ENCODE measurements around the gene SCRT2.
"Not testable (repeated sequence)": the region's sequence is repeated elsewhere in the genome, so short reads cannot be mapped to it uniquely, and the experiment has no call there.

SCRT2 gene

DNA sequence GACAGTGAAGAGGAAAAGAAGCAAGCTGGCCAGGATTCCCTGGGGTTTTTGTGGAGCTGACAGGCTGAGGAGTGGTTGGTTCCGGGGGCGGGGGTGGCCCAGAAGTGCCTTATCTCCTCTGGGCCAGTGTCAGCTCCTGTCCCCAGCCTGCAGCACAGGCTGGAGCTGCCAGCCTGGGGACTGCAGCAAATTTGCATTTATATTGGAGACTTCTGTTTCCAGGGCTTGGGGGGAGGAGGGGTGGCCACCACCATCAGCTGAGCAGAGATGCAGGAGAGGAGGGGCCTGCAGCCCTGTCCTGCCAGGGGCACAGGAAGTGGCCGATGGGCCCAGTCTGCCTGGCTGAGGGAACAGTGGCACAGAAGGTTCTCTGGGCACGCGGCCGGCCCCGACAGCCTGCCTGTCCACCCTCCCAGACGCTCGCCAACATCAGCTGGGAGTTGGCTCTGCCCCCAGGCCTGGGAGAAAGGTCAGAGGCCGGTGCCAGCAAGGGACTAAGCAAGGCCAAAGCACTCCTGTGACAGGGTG, 24.3 kb upstream of the SCRT2 start:
- DNase-seq = no peak

DNA sequence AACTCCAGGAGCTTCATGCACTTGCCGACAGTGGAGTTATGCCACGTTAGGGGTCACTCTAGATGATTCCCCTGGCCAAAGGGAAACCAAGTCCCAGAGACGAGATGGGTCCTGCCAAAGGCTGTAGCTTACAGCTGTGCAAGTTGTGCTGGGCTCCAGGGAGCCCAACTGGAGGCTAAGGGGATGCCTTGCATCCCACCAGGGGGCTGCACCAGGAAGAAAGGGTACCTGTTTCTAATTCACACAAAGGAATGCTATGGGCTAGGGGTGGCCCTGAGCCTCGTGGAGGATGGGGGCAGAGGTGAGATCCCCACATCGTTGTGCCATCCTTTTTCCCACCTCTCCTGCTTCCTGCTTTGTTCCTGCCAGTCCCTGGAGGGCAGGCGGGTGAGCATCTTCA, 23.7 kb upstream of the SCRT2 start:
- no peak for DNase-seq

DNA sequence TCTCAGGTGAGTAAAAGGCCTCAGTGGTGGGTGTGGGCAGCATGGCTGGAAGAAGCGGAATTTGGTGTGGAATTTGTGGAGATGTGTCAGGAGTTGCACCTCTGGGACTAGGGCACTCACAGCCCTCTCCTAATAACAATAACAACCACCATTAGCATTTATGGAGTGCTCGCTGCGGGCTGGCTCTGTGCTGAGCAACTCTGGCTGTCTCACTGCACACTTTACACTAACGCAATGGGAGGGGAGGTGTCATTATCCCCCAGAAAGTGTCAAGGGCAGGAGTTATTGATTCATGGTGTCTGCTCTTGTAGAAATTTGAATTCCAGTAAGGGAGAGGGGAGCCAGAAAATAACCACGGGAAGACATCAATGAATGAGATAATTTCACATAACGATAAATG, 22.7 kb upstream of the SCRT2 start:
- no peak for DNase-seq

DNA sequence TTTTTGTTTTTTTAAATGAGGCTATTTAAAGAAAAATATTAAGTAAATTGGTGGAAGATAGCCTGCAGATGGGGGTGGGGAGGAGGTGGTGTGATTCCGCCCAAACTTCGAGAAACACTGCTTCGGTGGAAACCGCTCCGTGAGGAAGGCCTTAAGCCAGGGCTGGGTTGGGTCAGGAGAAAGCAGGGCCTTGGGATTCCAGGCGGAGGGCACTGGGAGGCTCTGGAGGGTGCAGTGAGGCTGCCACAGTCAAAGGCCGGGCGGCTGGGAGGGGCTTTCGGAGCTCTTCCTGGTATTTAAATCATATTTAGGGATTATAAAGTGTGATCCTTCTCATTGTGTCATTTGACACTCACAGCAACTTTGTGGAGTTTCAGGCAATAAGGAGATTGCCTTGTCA, 22.2 kb upstream of the SCRT2 start:
- DNase-seq = no peak

DNA sequence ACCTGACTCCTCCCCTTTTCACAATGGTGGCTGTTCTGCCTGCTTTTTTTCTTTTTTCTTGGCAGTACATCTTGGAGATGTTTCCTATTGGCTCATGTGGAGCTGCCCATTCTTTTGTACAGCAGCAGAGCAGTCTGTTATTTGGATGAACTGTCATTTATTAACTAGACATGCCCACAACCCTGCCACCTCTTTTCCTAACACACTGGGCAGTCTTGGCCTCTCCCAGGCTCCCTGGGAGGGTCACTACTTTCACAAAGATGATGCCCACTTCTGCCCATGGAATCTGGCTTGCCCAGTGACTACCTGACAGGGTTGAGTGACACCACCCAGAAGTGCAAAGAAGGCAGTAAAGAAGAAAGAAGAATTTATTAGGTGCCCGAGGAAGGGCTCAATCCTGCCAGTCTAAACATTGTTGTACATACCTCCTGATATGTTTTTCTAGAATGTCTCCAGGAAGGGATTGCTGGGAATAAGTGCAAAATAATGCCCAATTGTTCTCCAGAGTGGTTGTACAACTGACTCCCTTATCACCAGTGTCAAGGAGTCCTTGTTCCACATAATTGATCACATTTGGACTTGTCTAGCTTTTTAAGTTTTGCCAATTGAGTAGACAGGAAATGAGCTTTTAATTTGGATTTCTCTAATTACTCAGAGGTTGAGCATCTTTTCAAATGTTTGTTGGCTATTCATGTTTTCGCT, 19.7 kb upstream of the SCRT2 start:
- DNase-seq = no peak

GRCh38 chr20:694496-694895, 18.9 kb upstream of the SCRT2 start:
- DNase-seq = no peak

DNA sequence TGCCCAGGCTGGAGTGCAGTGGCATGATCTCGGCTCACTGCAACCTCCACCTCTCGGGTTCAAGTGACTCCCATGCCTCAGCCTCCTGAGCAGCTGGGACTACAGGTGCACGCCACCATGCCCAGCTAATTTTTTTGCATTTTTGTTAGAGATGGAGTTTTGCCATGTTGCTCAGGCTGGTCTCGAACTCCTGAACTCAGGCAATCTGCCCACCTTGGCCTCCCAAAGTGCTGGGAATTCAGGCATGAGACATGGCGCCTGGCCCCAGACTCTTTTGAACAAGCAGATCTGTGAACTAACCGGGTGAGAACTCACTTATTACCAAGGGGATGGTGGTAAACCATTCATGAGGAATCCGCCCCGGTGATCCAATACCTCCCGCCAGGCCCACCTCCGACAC, 18.2 kb upstream of the SCRT2 start:
- not testable (repeated sequence) for DNase-seq

- no peak for DNase-seq
These were observed 16.4 kb upstream of the SCRT2 start for GRCh38 chr20:692044-692443.

DNA sequence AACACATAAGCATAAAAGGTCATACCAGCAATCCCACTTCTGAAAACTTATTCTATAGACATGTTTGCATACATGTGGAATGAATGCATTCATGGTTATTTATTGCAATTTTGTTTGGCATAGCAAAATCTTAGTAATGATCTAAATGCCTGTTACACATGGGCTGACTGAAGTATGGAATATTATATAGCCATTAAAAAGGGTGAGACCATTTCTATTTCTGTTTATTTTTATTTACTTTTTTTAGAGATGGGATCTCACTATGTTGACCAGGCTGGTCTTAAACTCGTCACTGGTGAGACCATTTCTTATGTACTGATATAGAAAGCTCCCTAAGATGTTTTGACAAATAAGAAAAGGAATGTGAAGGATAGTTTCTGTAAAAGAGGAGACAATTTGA, 14.3 kb upstream of the SCRT2 start:
- no peak for DNase-seq

DNA sequence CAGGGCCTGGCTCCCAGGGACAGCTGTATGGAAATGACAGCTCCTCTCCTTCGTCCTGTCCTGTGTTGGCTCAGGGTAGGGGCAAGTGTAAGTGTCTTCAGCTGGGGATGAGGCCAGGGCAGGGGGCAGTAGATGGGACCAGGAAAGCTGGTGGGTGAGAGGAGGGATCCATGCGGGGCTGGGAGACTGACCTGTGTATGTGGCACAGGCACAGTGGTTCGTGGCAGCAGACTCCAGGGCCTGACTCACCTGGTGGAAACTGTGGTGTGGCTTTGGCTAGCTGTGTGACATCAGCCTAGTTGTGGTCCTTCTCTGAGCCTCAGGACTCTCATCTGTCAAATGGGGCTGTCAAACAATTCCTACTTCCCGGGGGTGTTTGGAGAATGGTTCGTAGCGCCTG, 13.7 kb upstream of the SCRT2 start:
- no peak for DNase-seq

- DNase-seq = no peak
These were observed 13.2 kb upstream of the SCRT2 start for GRCh38 chr20:688809-689212.

- DNase-seq = no peak
These were observed 12.0 kb upstream of the SCRT2 start for GRCh38 chr20:687468-688203.

GRCh38 chr20:684676-685319, 9.2 kb upstream of the SCRT2 start:
- DNase-seq = no peak

GRCh38 chr20:682123-682522, 6.5 kb upstream of the SCRT2 start:
- no peak for DNase-seq

- no peak for DNase-seq
These were observed 5.1 kb upstream of the SCRT2 start for GRCh38 chr20:680638-681187.

GRCh38 chr20:677957-678356, 2.4 kb upstream of the SCRT2 start:
- no peak for DNase-seq

DNA sequence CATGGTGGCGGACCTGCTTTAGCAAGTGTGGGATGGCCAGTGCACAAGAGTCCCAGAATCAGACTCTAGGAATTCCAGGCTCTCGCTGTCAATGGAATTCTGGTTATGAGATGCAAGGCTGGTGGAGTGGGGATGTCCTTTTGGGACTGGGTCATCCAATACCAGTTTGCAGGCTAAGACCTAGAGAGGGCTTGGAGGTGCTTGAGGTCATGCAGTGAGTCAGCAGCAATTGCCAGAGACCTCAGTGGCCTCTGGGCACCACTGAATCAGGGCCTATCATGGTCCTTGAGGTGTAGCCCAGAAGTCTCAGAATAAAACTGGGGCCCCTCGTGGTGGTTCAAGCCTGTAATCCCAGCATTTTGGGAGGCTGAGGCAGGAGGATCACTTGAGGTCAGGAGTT, 1.4 kb upstream of the SCRT2 start:
- no peak for DNase-seq

DNA sequence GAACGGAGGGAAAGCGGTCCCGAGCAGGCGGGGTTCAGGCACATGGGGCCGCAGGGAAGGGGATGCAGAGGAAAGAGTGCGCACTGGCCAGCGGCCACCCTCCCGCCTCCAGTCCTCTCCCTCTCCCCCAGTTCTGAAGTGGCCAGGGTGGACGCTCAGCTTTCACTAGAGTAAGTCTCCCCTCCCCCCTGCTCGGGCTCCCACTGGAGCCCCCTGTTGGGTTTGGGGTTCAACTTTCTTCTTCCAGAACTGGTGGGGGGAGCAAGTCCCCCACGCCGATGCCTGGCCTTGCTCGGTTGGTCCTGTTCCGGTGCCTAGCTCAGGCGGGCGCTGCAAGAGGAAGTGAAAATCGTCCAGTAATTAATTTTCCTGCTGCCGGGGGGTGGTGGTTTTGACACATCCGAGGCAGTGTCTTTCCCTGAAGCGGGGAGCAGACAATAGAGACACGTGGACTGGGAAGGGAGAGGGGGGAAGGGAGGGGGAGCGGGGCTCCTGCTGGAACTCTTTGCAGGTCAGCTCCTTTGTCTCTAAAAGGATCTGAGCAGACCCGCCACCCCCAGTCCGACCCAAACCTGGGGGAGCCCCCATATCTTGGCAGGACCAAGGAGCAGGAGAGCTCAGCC, 824 bp upstream of the SCRT2 start:
- no peak for DNase-seq

- no peak for DNase-seq
These were observed 559 bp downstream of the SCRT2 start for GRCh38 chr20:675033-675452.

- DNase-seq = no peak
These were observed 2.0 kb downstream of the SCRT2 start for GRCh38 chr20:673603-674001.

- DNase-seq = no peak
These were observed 2.5 kb downstream of the SCRT2 start for GRCh38 chr20:672963-673602.

GRCh38 chr20:671252-672030, 4.2 kb downstream of the SCRT2 start:
- DNase-seq = no peak
